H1 (cell line): Measurements from ENCODE around the gene FAM53A. TPM values are rescaled to one million over a fixed set of nuclear protein-coding genes. Genes with fewer than 3 reads are reported as not detected.

ENCODE experiments used
- CTCF ChIA-PET: fragments of 300-600 bp; sonication (Branson Sonifier 250); formaldehyde crosslinking; loops from one replicate; lab custom pipeline; 2021; ENCODE audit not compliant: partially characterized antibody; lab: Charles Lee
- POLR2A ChIA-PET: fragments of 300-600 bp; sonication (Branson Sonifier 250); formaldehyde crosslinking; loops from one replicate; lab custom pipeline; 2021; ENCODE audit warnings: inconsistent platforms; ENCODE audit not compliant: partially characterized antibody; lab: Charles Lee
- DNase-seq, 2 experiments: peaks; one replicate each; pipeline versions ENCODE4 v3.0.0 to v3.0.0-alpha.2; 2010 to 2022; ENCODE audit warnings: low spot score in 2 of 2, low read depth in 1 of 2, mixed read lengths in 1 of 2
- FAIRE-seq: peaks from 2 replicates; lab custom pipeline; 2011; peaks lifted over from hg19 to GRCh38; lab: Jason Lieb, UNC
- H2AFZ ChIP-seq: 2 replicates; pipeline ENCODE4 v1.8.1; 2012; ENCODE audit warnings: low read length, inconsistent platforms
- H2AK5ac ChIP-seq: 2 replicates; pipeline ENCODE4 v1.6.1; 2013; ENCODE audit warnings: low read depth, low read length
- H2BK120ac ChIP-seq: replicated peaks from 2 replicates; pipeline ENCODE3; 2013; ENCODE audit warnings: low read depth, low read length, inconsistent platforms
- H2BK12ac ChIP-seq: 2 replicates; pipeline ENCODE4 v1.6.1; 2013; ENCODE audit warnings: low read depth, low read length
- H2BK15ac ChIP-seq: 2 replicates; pipeline ENCODE4 v1.6.1; 2013; ENCODE audit warnings: low read length
- H2BK20ac ChIP-seq: 2 replicates; pipeline ENCODE4 v1.6.1; 2013; ENCODE audit warnings: low read length
- H2BK5ac ChIP-seq: 2 replicates; pipeline ENCODE4 v1.6.1; 2013; ENCODE audit warnings: low read depth, low read length
- H3K14ac ChIP-seq: 2 replicates; pipeline ENCODE4 v1.6.1; 2013; ENCODE audit warnings: inconsistent platforms; ENCODE audit not compliant: insufficient read length
- H3K18ac ChIP-seq: 2 replicates; pipeline ENCODE4 v1.6.1; 2013; ENCODE audit warnings: low read length; ENCODE audit errors: extremely low read depth
- H3K23ac ChIP-seq: 2 replicates; pipeline ENCODE4 v1.6.1; 2013; ENCODE audit warnings: inconsistent platforms; ENCODE audit not compliant: insufficient read length
- H3K23me2 ChIP-seq: 2 replicates; pipeline ENCODE4 v1.6.1; 2013; ENCODE audit warnings: low read depth, low read length
- H3K27ac ChIP-seq: 2 replicates; pipeline ENCODE4 v1.6.1; 2011; ENCODE audit warnings: low read depth, low read length, inconsistent platforms
- H3K27me3 ChIP-seq, 4 experiments: replicated peaks in 1 of 4; 1 replicate in 1 of 4; 2 replicates in 3 of 4; pipeline versions ENCODE4 v1.6.1 to v1.8.1; 2011 to 2013; ENCODE audit warnings: low read length in 3 of 4, mild to moderate bottlenecking in 3 of 4, inconsistent platforms in 2 of 4, mixed read lengths in 2 of 4, moderate library complexity in 1 of 4; ENCODE audit not compliant: control insufficient read depth in 3 of 4, insufficient read depth in 3 of 4; ENCODE audit errors: extremely low read depth in 1 of 4
- H3K36me3 ChIP-seq, 4 experiments: 2 replicates each; pipeline versions ENCODE4 v1.6.1 to v1.8.1; 2011 to 2013; ENCODE audit warnings: mild to moderate bottlenecking in 4 of 4, low read length in 3 of 4, moderate library complexity in 2 of 4, control low read depth in 1 of 4, inconsistent platforms in 1 of 4; ENCODE audit not compliant: insufficient read depth in 4 of 4, control insufficient read depth in 2 of 4
- H3K4ac ChIP-seq: replicated peaks from 2 replicates; pipeline ENCODE3; 2013; ENCODE audit warnings: low read length, low read depth, mixed read lengths, inconsistent platforms; ENCODE audit not compliant: insufficient read length
- H3K4me1 ChIP-seq, 4 experiments: replicated peaks in 1 of 4; 1 replicate in 1 of 4; 2 replicates in 3 of 4; pipeline versions ENCODE4 v1.6.1 to v1.8.1; 2011 to 2013; ENCODE audit warnings: low read length in 3 of 4, inconsistent platforms in 2 of 4, mixed read lengths in 1 of 4; ENCODE audit not compliant: insufficient read depth in 4 of 4, control insufficient read depth in 3 of 4
- H3K4me2 ChIP-seq, 2 experiments: 2 replicates each; pipeline versions ENCODE4 v1.6.1 to v1.8.1; 2011 to 2013; ENCODE audit warnings: low read depth in 2 of 2, low read length in 2 of 2, control low read depth in 1 of 2, inconsistent platforms in 1 of 2, mild to moderate bottlenecking in 1 of 2; ENCODE audit not compliant: insufficient read depth in 1 of 2
- H3K4me3 ChIP-seq, 4 experiments: fragments of 200-600, 300-600 bp in 1 of 4; sonication (generic), shearing (Covaris generic), sonication (Bioruptor Twin) in 1 of 4; 2 replicates each; pipeline versions ENCODE4 v1.5.1 to v1.8.1; 2011 to 2016; ENCODE audit warnings: low read length in 4 of 4, low read depth in 3 of 4, control low read depth in 2 of 4, inconsistent platforms in 2 of 4, mild to moderate bottlenecking in 2 of 4, mixed read lengths in 1 of 4, moderate library complexity in 1 of 4; ENCODE audit not compliant: insufficient read depth in 2 of 4; ENCODE audit errors: extremely low read depth in 1 of 4
- H3K56ac ChIP-seq: replicated peaks from 2 replicates; pipeline ENCODE3; 2013; ENCODE audit warnings: low read depth, mild to moderate bottlenecking, mixed read lengths, low read length, inconsistent platforms; ENCODE audit not compliant: insufficient read length
- H3K79me1 ChIP-seq: 2 replicates; pipeline ENCODE4 v1.6.1; 2013; ENCODE audit warnings: low read depth, low read length, control low read depth
- H3K79me2 ChIP-seq, 2 experiments: 2 replicates each; pipeline versions ENCODE4 v1.6.1 to v1.8.1; 2012 to 2013; ENCODE audit warnings: low read length in 2 of 2, mild to moderate bottlenecking in 2 of 2, inconsistent platforms in 1 of 2; ENCODE audit not compliant: insufficient read depth in 2 of 2, control insufficient read depth in 1 of 2
- H3K9ac ChIP-seq, 4 experiments: replicated peaks in 1 of 4; 1 replicate in 1 of 4; 2 replicates in 3 of 4; pipeline versions ENCODE4 v1.6.1 to v1.8.1; 2011 to 2013; ENCODE audit warnings: low read depth in 3 of 4, low read length in 3 of 4, control low read depth in 2 of 4, mild to moderate bottlenecking in 2 of 4, moderate library complexity in 2 of 4, inconsistent platforms in 1 of 4; ENCODE audit errors: extremely low read depth in 1 of 4
- H3K9me3 ChIP-seq, 2 experiments: 2 replicates each; pipeline versions ENCODE4 v1.6.1 to v1.8.1; 2012 to 2013; ENCODE audit warnings: mild to moderate bottlenecking in 2 of 2, moderate library complexity in 2 of 2, control low read depth in 1 of 2, inconsistent platforms in 1 of 2, low read depth in 1 of 2, low read length in 1 of 2, mixed read lengths in 1 of 2; ENCODE audit not compliant: insufficient read depth in 2 of 2
- H4K20me1 ChIP-seq, 2 experiments: replicated peaks in 1 of 2; 2 replicates each; pipeline versions ENCODE3 to v1.8.1; 2011 to 2013; ENCODE audit warnings: inconsistent platforms in 2 of 2, low read length in 2 of 2, mild to moderate bottlenecking in 1 of 2; ENCODE audit not compliant: insufficient read depth in 2 of 2, control insufficient read depth in 1 of 2
- H4K5ac ChIP-seq: 2 replicates; pipeline ENCODE4 v1.6.1; 2013; ENCODE audit warnings: low read length, low read depth, mixed read lengths, inconsistent platforms; ENCODE audit not compliant: insufficient read length
- H4K8ac ChIP-seq: 2 replicates; pipeline ENCODE4 v1.8.0; 2013; ENCODE audit warnings: mild to moderate bottlenecking, moderate library complexity, low read length, inconsistent platforms; ENCODE audit not compliant: insufficient read depth; ENCODE audit errors: extremely low read depth
- H4K91ac ChIP-seq: replicated peaks from 2 replicates; pipeline ENCODE3; 2013; ENCODE audit warnings: low read length, mixed read lengths, inconsistent platforms; ENCODE audit not compliant: insufficient read length
- CEBPB ChIP-seq: IDR thresholded peaks from 2 replicates; pipeline ENCODE4 v1.6.1; 2012; ENCODE audit warnings: low read depth, low read length
- GTF2F1 ChIP-seq: IDR thresholded peaks from 2 replicates; pipeline ENCODE4 v1.6.1; 2012; ENCODE audit warnings: low read depth, low read length, improper control_type of control experiment, borderline replicate concordance
- JUN ChIP-seq: IDR thresholded peaks from 2 replicates; pipeline ENCODE4 v1.6.1; 2011; ENCODE audit warnings: low read depth, mild to moderate bottlenecking, improper control_type of control experiment, low read length
- MAX ChIP-seq: IDR thresholded peaks from 2 replicates; pipeline ENCODE4 v1.6.1; 2012; ENCODE audit warnings: inconsistent platforms
- PHF8 ChIP-seq: fragments of 200-600 bp; sonication (generic); conservative IDR thresholded peaks from 2 replicates; pipeline ENCODE4 v1.7.1; 2012; ENCODE audit warnings: low read depth, mild to moderate bottlenecking, inconsistent platforms, low read length, moderate library complexity
- RBBP5 ChIP-seq: IDR thresholded peaks from 2 replicates; pipeline ENCODE4 v1.7.1; 2012; ENCODE audit warnings: low read depth, mild to moderate bottlenecking, inconsistent platforms, low read length, moderate library complexity, borderline replicate concordance
- RXRA ChIP-seq: IDR thresholded peaks from 2 replicates; pipeline ENCODE4 v1.6.1; 2011; ENCODE audit warnings: low read depth, mild to moderate bottlenecking, low read length, moderate library complexity; ENCODE audit not compliant: insufficient read depth
- SP1 ChIP-seq: IDR thresholded peaks from 2 replicates; pipeline ENCODE4 v1.6.1; 2011; ENCODE audit warnings: low read depth, low read length
- SUZ12 ChIP-seq: fragments of 200-600 bp; sonication (generic); IDR thresholded peaks from 2 replicates; pipeline ENCODE4 v1.6.1; 2012; ENCODE audit warnings: mild to moderate bottlenecking, inconsistent platforms, low read length, moderate library complexity, mixed read lengths
- TBP ChIP-seq: IDR thresholded peaks from 2 replicates; pipeline ENCODE4 v1.6.1; 2011; ENCODE audit warnings: low read depth, low read length, improper control_type of control experiment
- YY1 ChIP-seq: IDR thresholded peaks from 2 replicates; pipeline ENCODE4 v1.6.1; 2011; ENCODE audit warnings: low read depth, mild to moderate bottlenecking, low read length
- WGBS, 2 experiments: shearing (Covaris generic) in 1 of 2; methylation state at CpG; one replicate each; pipeline versions ENCODE4 v1.1.6 to v1.1.7; 2013 to 2015; ENCODE audit warnings: low lambda C conversion rate in 2 of 2, mixed read lengths in 2 of 2, inconsistent platforms in 1 of 2, low coverage in 1 of 2, missing lambda C conversion rate in 1 of 2; ENCODE audit not compliant: insufficient replicate concordance in 2 of 2, insufficient coverage in 1 of 2, insufficient read length in 1 of 2; ENCODE audit errors: extremely low coverage in 1 of 2, missing lambda C conversion rate in 1 of 2; 5-methylcytosine and 5-hydroxymethylcytosine counted together
- polyA plus RNA-seq, 7 experiments: library from polyadenylated mRNA; depleted of rRNA in 3 of 7; stranded (reverse) in 5 of 7; unstranded in 2 of 7; fragments of >200 nt in 5 of 7; fragments of 200-250 nt in 2 of 7; gene quantifications; 1 replicate in 5 of 7; 2 replicates in 1 of 7; 4 replicates in 1 of 7; pipeline versions ENCODE4 v1.2.1 to v1.2.3, GENCODE V29; 2011 to 2013; ENCODE audit warnings: missing spikeins in 2 of 7, mixed read lengths in 2 of 7
- total RNA-seq: library from RNA; stranded (reverse); fragmentation: NEBNext Ultra II Directional; extraction: Animal tissue kit (Norgen Biotek cat#: 25700); gene quantifications from 2 replicates; pipeline ENCODE4 v1.2.1, GENCODE V29; 2021

FAM53A gene
- total and polyA plus RNA-seq, 2 of the 8 experiments (the other 6 are each of a cell fraction or from before 2014, with no cell fraction given): 1.9 to 2.0 TPM

- Histone ChIP-seq H3K27ac (no peak overlapping the region), H3K27me3 (no peaks in the 10 kb centered on the region), H3K23ac (no peak overlapping the region), H3K14ac (no peak overlapping the region), H2BK20ac (no peak overlapping the region), H4K91ac (no peak overlapping the region), H3K36me3 (no peaks in the 10 kb centered on the region; a peak in 1 of 8 replicates), H3K18ac (no peak overlapping the region), H2BK120ac (no peak overlapping the region), H3K4ac (no peak overlapping the region), H3K79me1 (no peaks in the 10 kb centered on the region), H3K9me3 (peaks cover 0 to 2% of the 10 kb centered on the region in 2 experiments; a peak in 1 of 4 replicates), H3K9ac (no peak overlapping the region), H4K20me1 (peaks cover 0 to 12% of the 10 kb centered on the region in 2 experiments), H2BK12ac (no peak overlapping the region), H2BK5ac (0 out of 2 replicates have a peak overlapping the region, but pooled peaks have one; percentile 56), H4K8ac (peak overlapping the region; percentile 59; the same call in 1 of the 2 replicates), H3K56ac (no peak overlapping the region), H3K4me1 (peaks cover 0 to 3% (median 2%) of the 10 kb centered on the region in 4 experiments; a peak in 2 of 7 replicates), H3K4me3 (no peak overlapping the region), H3K4me2 (no peak overlapping the region), H3K23me2 (peaks cover 13% of the 10 kb centered on the region; the same call in 1 of the 2 replicates), H4K5ac (no peak overlapping the region), H2AFZ (no peak overlapping the region), H3K79me2 (no peaks in the 10 kb centered on the region), H2AK5ac (no peak overlapping the region), H2BK15ac (no peak overlapping the region)
- CTCF ChIA-PET: no interaction called here
- no peak for FAIRE-seq
- TF ChIP-seq SP1 (no peak), MAX (no peak), CEBPB (no peak), SUZ12 (no peak), RXRA (no peak), JUN (no peak), GTF2F1 (no peak), YY1 (no peak), TBP (no peak), RBBP5 (no peak), PHF8 (no peak)
- POLR2A ChIA-PET: no interaction called here
- DNase-seq: no peak
- 86% methylated on average over 5 of the region's 5 CpGs; no CpG with 5 or more reads in 1 of the 2 experiments for WGBS, 2 experiments
Observed at GRCh38 chr4:1656132-1656531, 28.0 kb downstream of the FAM53A start.
